HG03175 (cell line): Measurements from ENCODE around the gene SETD9.

Experiments used
- ATAC-seq: cut with Tn5 transposase; IDR thresholded peaks from one replicate; pipeline ENCODE4 v1.9.1; 2021; ENCODE audit warnings: mild to moderate bottlenecking, moderate library complexity; ENCODE audit not compliant: unreplicated experiment

The SETD9 gene, protein sequence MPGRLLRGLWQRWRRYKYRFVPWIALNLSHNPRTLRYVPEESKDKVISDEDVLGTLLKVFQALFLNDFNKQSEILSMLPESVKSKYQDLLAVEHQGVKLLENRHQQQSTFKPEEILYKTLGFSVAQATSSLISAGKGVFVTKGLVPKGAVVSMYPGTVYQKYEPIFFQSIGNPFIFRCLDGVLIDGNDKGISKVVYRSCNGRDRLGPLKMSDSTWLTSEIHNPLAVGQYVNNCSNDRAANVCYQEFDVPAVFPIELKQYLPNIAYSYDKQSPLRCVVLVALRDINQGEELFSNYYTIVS

DNA sequence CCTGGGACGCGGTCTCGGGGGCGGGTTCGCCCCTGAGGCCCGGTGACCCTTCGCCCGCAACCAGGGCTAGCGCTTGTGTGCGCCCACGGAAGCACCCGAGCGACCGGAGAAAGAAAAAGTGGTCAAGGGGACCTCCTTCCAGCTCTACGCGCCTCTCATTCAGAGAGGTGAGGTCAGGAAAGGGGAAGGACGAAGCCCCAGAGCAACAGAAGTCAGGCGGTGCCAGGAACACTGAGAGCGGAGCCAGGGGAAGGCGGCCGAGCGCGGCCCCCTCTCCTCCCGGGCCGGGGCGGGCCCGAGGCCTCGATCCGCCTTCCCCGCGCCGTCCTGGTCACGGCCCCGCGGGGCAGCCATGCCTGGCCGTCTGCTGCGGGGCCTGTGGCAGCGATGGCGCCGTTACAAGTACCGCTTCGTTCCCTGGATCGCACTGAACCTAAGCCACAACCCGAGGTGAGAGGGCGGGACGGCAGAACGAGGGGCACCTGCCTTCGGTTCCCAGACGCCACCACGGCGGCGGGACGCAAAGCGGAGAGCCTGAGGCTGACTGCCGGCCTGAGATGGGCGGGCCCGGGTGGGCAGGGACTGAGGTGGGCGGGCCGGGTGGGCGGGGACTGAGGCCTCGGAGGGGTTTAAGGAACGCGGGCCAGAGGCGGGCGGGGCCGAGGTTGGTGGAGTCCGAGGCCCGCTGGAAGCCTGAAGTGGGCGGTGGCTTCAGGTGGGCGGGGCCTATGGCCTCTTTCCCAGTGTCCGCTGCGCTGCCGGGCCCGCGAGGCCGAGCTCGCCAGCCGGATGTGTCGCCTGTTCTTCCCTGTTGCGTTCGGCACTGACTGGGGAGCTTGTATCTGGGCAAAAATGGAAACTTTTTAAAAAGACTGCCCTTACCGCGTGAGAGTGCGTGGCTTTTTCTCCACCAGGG, at the start of gene SETD9:
TSS of gene SETD9 (plus strand) at position 303 of the 916 bp plus-strand sequence. CDS start at position 353, 50 bp downstream.
- ATAC-seq = peak; percentile 83

DNA sequence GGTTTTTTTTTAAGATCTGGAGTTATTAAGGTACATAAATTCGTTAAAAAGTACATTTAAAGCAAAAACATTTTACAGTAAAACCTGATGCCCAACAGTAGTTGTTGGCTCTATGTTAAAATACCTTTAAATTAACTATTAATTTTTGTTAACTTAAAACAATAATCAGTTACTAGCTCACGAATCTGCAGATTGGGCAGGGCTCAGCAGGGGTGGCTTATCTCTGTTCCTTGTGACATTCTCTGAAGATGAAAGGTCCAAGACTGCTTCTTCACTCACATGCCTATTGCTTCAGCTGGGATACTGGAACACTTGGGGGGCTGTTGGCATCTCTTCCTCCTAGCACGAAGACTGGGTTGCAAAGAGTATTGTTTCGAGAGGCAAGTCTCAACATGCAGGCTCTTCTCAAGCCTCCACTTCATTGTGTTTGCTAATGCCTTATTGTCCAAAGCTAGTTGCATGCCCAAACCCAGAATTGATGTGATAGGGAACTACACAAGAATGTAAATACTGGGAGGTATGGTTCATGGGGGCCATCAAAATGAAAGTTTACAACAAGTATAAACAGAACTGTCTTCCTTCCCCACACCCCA, 47.4 kb upstream of the SETD9 start:
- ATAC-seq = no peak

DNA sequence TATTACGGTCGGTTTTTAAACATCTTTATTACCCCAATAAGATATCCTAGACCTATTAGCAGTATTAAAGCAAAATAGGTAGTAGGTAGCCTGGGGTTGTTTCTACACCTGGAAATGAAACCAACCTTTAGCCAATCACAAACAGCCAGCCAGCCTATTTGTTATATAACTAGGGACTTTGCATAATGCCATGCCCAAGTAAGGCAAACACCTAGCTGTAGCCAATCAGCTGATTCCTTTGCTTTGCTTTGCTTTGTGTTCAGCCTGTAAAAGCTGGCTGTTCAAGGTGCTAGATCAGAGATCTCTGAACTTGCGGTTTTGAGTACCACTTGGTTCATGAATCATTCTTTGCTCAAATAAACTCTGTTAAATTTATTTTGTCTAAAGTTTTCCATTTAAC, 46.5 kb upstream of the SETD9 start:
- ATAC-seq = no peak

DNA sequence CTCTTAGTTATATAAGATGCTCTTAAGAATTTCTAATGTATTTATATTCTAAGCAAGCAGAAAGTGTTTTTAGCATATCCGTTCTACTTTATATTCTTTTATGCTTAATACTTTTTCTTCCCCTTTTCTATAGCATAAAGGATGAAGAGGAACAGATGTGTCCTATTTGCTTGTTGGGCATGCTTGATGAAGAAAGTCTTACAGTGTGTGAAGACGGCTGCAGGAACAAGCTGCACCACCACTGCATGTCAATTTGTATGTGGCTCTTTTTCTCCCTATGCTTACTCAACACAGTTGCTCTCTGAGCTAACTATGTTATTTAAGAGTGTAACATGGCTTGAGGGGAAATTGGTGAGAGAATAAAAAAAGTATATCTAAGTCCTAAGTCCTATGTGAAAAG, 37.6 kb upstream of the SETD9 start:
- no peak for ATAC-seq

DNA sequence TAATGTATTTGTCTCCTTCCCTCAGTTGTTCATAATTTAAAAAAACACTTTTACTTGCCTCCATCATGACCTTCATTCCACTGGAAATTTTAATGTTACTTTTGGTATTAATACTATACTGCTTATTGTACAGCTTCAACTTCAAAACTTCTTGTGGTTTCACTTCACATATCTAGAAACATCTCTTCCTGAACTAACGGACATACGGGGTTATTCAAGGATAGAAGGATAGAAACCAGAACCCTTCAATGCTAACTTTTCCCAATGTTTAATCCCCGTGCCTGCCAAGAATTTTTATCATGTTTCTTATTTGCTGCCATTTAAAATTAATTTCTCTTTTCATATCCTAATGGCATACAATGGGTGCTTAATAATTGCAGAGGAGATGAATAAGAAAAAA, 36.3 kb upstream of the SETD9 start:
- no peak for ATAC-seq

DNA sequence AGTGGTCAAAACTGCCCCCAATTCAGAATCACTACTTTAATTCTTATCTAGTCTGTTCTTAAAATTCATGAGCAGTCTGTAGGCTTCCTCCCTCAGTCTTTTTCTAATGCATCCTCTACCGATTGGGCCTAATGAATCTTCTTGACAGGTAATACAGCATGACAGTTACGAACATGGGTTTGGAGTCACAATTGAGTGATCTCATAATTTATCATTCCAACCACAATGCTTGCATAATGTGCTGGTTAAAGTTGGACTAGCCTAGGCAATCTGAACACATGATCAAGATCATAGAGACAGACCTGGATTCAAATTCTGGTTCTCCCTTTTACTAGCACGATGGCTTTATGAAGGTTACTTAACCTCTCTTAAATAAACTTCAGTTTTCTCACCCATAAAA, 33.1 kb upstream of the SETD9 start:
- ATAC-seq = no peak

DNA sequence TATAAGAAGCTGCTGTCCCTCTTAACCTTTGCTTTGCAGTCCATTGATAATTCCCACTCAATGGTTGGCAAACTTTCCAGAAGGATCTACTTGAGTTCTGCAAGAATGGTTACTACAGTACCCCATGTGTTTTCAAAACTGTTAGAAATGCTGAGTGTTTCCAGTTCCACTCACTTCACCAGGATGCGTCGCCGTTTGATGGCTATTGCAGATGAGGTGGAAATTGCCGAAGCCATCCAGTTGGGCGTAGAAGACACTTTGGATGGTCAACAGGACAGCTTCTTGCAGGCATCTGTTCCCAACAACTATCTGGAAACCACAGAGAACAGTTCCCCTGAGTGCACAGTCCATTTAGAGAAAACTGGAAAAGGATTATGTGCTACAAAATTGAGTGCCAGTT, 27.8 kb upstream of the SETD9 start:
- no peak for ATAC-seq

DNA sequence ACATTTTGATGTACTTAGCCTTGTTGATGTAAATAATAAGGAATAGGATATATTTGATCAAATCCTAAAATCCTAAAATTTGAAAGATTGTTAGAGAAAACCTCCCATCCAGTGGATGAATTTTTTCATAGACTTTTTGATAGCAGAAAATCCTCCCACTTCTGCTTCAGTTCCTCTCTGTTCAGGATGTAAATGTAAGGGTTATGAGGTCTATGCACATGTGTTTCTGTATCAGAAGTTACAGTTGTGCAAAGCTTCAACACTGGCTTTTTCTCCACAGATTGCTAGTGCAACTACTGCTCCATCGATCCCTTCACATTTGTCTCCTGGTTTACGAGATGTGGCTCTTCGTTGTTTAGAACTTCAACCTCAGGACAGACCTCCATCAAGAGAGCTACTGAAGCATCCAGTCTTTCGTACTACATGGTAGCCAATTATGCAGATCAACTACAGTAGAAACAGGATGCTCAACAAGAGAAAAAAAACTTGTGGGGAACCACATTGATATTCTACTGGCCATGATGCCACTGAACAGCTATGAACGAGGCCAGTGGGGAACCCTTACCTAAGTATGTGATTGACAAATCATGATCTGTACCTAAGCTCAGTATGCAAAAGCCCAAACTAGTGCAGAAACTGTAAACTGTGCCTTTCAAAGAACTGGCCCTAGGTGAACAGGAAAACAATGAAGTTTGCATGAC, 16.0 kb upstream of the SETD9 start:
- no peak for ATAC-seq

DNA sequence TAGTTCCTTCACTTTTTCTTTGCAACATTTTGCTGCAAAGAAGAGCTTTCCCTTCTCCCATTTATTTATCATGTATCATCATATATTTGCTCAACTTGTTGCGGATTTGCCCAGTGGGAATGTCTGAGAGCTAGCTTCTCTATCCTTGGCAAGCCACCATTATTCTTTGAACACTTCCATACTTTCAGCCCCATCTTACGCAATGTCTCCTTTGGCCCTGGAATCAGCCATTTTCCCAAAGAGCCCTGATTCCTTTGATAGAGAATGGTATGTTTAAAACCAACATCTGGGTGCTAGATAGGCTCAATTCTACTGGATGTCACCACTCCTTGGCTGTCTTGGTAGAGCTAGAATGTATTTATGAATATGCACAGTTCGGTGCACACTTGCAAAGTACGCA, 12.6 kb upstream of the SETD9 start:
- no peak for ATAC-seq

DNA sequence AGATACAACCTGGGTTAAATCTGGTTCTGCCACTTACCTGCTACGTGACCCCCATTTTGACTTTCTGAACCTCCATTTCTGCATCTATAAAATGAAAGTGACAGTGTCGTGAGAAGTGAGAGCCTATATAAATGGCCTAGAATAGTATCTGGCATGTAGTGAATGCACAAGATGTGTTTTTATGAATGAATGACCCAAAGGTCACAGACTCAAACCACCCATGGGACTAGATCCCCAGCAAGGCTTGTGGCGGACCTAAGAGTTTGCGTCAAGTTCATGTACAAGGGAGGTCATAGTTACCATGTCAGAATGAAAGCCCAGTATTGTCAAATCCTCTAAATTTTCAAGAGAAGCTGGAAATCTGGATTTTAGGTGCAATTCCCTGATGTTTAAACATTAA, 11.2 kb upstream of the SETD9 start:
- ATAC-seq = no peak

DNA sequence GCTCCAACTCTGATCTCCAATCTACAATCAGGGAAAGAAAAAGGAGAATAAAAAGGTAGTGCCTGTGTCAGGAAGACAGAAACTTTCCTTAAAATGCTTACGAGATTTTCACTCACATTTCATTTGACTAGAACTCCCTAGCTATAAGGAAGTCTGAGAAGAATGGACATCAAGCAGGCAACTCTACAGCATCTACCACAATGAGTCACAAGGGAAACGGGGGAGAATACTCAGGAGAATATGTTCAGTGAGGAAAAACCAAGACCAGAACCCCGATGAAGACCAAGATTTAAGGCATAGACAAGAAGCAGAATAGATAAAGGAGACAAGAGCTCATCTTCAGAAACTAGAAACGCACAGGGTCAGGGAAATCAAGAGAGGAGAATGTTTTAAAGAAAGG, 9.0 kb upstream of the SETD9 start:
- ATAC-seq = no peak

DNA sequence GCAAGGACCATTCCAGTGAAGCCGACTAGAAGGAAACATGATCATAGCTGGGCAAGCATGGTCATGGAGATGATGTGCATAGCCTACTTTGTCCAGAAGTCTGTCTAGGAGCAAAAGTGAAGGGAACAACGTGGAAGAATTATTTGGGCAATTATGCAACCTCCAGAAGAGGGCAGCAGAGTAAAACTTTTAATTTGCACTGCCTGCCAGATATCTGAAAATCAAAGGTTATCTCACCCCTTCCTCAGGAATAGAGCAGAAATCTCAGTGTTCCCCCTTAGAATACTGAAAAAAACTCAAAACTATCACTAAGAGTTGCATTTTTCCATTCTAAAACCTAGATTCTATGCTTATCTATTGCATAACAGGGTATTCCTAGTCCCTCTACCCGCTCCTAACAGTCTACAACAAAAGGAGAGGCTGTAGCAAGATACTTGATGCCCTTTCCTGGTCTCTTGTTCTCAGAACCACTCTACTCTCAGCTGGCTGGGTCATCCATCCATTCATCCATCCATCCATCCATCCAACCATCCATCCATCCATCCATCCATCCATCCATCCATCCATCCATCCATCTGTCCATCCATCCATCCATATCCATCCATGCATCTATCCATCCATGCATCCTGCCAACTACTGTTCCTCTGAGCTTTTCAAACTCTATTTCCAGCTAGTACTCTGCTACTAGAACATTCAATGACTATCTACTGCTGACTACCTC, 8.4 kb upstream of the SETD9 start:
- ATAC-seq = no peak

DNA sequence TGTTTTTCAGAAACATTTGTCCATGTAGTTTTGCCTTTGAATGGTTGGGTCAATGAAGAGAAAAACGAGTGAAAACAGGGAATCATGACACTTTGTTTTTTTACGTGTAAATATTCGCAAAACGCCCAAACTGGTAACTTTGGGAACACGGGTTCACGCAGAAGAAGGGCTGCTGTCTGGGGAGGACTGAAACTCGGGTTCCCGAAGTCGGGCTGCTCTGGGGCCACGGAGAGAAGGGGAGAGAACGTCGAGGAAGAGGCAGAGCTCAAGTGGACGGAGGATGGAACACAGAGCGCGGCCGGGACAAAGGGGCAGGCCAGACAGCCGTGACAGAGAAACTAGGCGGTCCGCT, 478 bp upstream of the SETD9 start:
- peak; percentile 48 for ATAC-seq

DNA sequence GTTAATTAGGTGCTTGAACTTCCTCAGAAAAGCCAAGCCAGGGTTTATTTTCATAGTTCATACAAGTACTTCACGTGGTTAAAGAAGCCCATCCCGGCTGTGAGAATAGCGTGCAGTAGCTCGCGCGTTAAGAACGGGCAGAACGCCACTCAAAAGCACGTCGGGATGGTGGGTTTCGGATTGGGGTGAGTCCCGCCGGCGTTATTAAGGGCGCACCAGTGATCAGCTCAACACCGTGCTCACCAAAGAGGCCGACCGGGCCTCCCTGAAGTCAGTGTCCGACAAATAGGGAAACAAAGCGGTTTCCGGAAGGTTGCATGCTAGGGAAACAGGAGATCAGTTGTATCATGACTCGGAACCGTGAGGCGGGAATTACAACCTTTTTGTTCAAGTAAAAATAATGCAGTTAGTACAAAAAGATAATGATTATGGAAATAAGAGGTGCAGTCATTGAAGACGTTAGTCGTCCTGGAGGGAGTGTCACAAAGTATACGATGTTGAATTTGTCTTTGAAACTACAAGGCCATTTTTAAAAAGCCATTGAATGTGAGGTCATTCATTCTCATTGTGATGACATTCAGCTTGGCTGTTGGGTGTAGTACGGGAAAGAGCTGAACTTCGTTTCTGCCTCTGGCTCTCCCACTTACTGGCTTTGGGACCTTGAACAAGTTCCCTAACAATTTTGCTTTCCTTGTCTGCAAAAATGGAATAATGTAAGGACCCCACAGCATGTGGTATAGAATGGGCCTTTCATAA, 992 bp downstream of the SETD9 start:
- ATAC-seq = peak; percentile 21

DNA sequence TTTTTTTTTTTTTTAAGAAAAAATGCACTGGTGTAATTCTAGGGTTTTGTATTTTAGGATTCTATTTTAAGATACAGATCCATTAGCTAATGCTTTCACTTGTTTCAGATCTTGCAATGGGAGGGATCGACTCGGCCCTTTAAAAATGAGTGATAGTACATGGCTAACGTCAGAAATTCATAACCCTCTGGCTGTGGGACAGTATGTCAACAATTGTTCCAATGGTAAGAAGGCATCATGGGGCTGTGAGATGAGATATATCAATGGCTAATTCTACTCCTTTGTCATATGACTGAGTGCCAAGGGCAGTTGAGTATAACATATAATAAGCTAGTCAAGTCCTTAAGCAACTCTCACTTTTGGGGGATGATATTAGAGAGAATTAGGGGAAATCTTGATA, 4.4 kb downstream of the SETD9 start:
- ATAC-seq = no peak

DNA sequence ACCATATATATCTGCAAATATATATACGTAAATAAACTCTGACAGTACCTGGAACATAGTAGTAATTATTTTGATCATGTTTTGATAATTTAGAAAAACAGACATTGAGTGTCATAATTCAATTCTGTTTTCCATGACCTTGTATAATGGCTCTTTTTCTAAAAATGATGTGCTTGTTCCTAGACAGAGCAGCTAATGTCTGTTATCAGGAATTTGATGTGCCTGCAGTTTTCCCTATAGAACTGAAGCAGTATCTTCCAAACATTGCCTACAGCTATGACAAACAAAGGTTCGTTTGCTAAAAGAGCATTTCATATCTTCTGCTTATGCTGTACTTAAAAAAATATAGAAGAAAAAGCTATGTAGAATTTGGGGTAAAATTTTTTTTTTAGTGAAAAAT, 5.3 kb downstream of the SETD9 start:
- no peak for ATAC-seq

DNA sequence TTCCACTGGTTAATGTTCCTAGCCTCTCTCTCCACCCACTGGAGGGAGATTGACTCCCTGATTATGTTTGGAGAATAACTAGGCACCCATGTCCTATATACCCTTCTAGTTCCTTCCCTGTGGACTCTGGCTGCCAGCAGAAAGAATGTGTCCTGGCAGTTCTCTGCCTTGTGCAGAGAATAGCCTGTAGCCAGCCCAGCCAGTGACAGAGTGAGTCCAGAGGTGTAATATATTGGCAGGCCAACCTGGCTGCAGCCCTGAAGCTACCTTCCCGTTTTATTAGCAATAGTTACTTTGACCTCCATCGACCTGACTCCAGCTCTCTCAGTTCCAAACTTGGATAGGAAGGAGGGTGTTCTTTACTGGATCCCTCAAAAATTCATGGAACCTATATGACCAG, 8.1 kb downstream of the SETD9 start:
- no peak for ATAC-seq

DNA sequence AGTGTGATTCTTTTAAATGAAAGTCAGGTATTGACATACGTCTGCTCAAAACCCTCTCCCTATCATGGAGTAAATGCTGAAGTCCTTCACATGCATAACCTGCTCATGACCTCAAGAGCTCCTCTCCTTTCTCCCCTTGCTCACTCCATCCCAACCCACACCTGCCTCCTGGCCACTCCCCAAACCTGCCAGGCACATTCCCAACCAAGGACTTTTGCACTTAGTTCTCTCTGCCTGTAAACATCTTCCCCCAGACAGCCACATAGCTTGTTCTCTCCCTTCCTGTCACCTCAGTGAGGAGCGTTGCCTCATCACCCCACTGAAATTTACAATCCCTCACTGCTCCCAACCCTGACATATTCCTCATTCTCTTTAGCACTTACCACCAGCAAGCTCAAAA, 8.7 kb downstream of the SETD9 start:
- no peak for ATAC-seq

DNA sequence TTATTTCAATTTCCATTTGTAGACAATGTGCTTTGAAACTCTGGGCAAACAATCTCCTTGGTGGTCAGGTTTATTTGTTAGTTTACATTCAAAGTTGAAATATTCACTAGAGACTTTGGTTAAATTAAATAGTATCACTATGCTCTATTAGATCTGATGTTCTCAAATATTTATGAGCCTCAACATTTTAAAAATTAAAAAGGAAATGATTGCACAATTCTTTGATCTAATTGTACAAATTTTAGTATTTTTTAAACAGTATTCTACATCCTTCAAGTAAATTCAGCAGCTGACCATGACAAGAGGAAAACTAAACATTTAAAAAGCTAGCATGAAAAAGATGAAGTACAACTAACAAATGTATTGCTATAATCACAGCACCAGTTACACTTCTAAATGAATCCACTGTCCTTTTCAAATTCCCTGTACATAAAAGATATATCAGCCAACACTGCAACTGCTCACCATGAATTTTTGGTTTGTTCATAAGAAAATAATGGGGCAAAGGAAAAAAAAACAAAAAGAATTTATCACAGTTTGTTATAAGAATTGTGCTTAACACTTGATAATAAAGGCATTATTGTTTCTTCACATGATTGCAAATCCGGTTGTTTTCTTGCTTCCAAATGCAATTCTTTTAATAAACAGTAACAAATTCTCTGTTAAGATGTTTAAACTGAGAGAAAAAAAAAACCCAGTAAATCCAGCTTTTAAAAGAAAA, 10.7 kb downstream of the SETD9 start:
- ATAC-seq = no peak
